ENCODE measurements around the gene ATP6V0E1.

ATP6V0E1 gene

GRCh38 chr5:172956936-172957335 lies 26.6 kb upstream of the ATP6V0E1 start:
- DNase-seq = no peak

- no peak for DNase-seq
Observed at GRCh38 chr5:172957458-172957857, 26.1 kb upstream of the ATP6V0E1 start.

- peak; percentile 38 to 75 for DNase-seq
Observed at GRCh38 chr5:172958331-172959046, 25.1 kb upstream of the ATP6V0E1 start.

- no peak for DNase-seq
Observed at GRCh38 chr5:172959824-172960799, 23.5 kb upstream of the ATP6V0E1 start.

- no peak for DNase-seq
Observed at GRCh38 chr5:172969921-172970320, 13.7 kb upstream of the ATP6V0E1 start.

GRCh38 chr5:172971482-172971881 lies 12.1 kb upstream of the ATP6V0E1 start:
- DNase-seq = no peak

GRCh38 chr5:172972552-172972951 lies 11.0 kb upstream of the ATP6V0E1 start:
- no peak for DNase-seq

- DNase-seq = no peak
Observed at GRCh38 chr5:172973127-172973916, 10.2 kb upstream of the ATP6V0E1 start.

- DNase-seq = no peak
Observed at GRCh38 chr5:172973931-172974330, 9.6 kb upstream of the ATP6V0E1 start.

- DNase-seq = no peak
Observed at GRCh38 chr5:172975289-172975688, 8.3 kb upstream of the ATP6V0E1 start.

- DNase-seq = no peak
Observed at GRCh38 chr5:172979778-172980177, 3.8 kb upstream of the ATP6V0E1 start.

- no peak for DNase-seq
Observed at GRCh38 chr5:172981931-172982330, 1.6 kb upstream of the ATP6V0E1 start.

GRCh38 chr5:172984244-172984953 lies 828 bp downstream of the ATP6V0E1 start:
- DNase-seq = peak; percentile 46 to 70

GRCh38 chr5:172985596-172985995 lies 2.0 kb downstream of the ATP6V0E1 start:
- DNase-seq = no peak

GRCh38 chr5:172988276-172988675 lies 4.7 kb downstream of the ATP6V0E1 start:
- DNase-seq = no peak

GRCh38 chr5:172990776-172991175 lies 7.2 kb downstream of the ATP6V0E1 start:
- DNase-seq = no peak

- no peak for DNase-seq
Observed at GRCh38 chr5:172994405-172994804, 10.8 kb downstream of the ATP6V0E1 start.

- no peak for DNase-seq
Observed at GRCh38 chr5:172999372-172999973, 15.9 kb downstream of the ATP6V0E1 start.

GRCh38 chr5:172999974-173000373 lies 16.4 kb downstream of the ATP6V0E1 start:
- no peak for DNase-seq

- no peak for DNase-seq
Observed at GRCh38 chr5:173001229-173001841, 17.8 kb downstream of the ATP6V0E1 start.

- DNase-seq = no peak
Observed at GRCh38 chr5:173003360-173003759, 19.8 kb downstream of the ATP6V0E1 start.

GRCh38 chr5:173004013-173004412 lies 20.4 kb downstream of the ATP6V0E1 start:
- DNase-seq = no peak

All from SHP77 (cell line).